SK-N-MC (cell line): ENCODE measurements around the gene PRTN3.
"Not testable (repeated sequence)": the region's sequence is repeated elsewhere in the genome, so short reads cannot be mapped to it uniquely, and the experiment has no call there.

Experiments used
- DNase-seq: peaks from one replicate; pipeline ENCODE4 v3.0.0-alpha.2; 2011; ENCODE audit warnings: low read depth, low spot score
- H3K27ac ChIP-seq: fragments of 200-600 bp; sonication (generic); 2 replicates; pipeline ENCODE4 v1.5.1; 2016; ENCODE audit warnings: mixed run types
- H3K36me3 ChIP-seq: fragments of 200-600 bp; sonication (generic); 2 replicates; pipeline ENCODE4 v1.6.1; 2017; ENCODE audit warnings: antibody characterized with exemption, low read length, mixed read lengths; ENCODE audit not compliant: insufficient read depth
- H3K4me3 ChIP-seq: fragments of 200-600 bp; sonication (generic); 2 replicates; pipeline ENCODE4 v1.5.1; 2016
- H3K9ac ChIP-seq: fragments of 200-600 bp; sonication (generic); 2 replicates; pipeline ENCODE4 v1.8.0; 2017; ENCODE audit warnings: mixed run types, mixed read lengths; ENCODE audit not compliant: insufficient read length
- H3K9me3 ChIP-seq: fragments of 200-600 bp; sonication (generic); 2 replicates; pipeline ENCODE4 v1.6.1; 2017; ENCODE audit warnings: low read depth, mild to moderate bottlenecking, antibody characterized with exemption, low read length, moderate library complexity, mixed read lengths
- EZH2 ChIP-seq: fragments of 200-600 bp; sonication (generic); IDR thresholded peaks from one replicate; pipeline ENCODE4 v1.6.1; 2017; ENCODE audit warnings: antibody characterized with exemption
- FOXP2 ChIP-seq: optimal IDR thresholded peaks from 2 replicates; pipeline ENCODE3; 2011; ENCODE audit warnings: mild to moderate bottlenecking, moderate library complexity; ENCODE audit not compliant: insufficient read depth; ENCODE audit errors: extremely low read length, control extremely low read depth
- POLR2AphosphoS5 ChIP-seq: IDR thresholded peaks from 2 replicates; pipeline ENCODE4 v1.6.1; 2012; ENCODE audit warnings: mild to moderate bottlenecking, low read depth, low read length, borderline replicate concordance

PRTN3 gene

GRCh38 chr19:876780-877314 is 36.0 kb downstream of the PRTN3 start:
- H3K4me3 ChIP-seq: no peak overlapping the region
- no peak overlapping the region for H3K9ac ChIP-seq
- TF ChIP-seq POLR2AphosphoS5: no peak
- TF ChIP-seq EZH2: no peak
- TF ChIP-seq FOXP2: no peak
- DNase-seq: no peak
- H3K9me3 ChIP-seq: no peaks in the 10 kb centered on the region
- H3K27ac ChIP-seq: no peak overlapping the region
- H3K36me3 ChIP-seq: peaks cover 14% of the 10 kb centered on the region; the same call in 1 of the 2 replicates

GRCh38 chr19:877992-878660 is 37.3 kb downstream of the PRTN3 start:
- not testable (repeated sequence) for H3K4me3 ChIP-seq, DNase-seq, H3K9ac ChIP-seq, H3K9me3 ChIP-seq, H3K27ac ChIP-seq
- peaks cover 16% of the 10 kb centered on the region; the same call in 1 of the 2 replicates for H3K36me3 ChIP-seq

- H3K9ac ChIP-seq, H3K9me3 ChIP-seq, H3K4me3 ChIP-seq, H3K27ac ChIP-seq, DNase-seq: not testable (repeated sequence)
- peaks cover 16% of the 10 kb centered on the region; the same call in 1 of the 2 replicates for H3K36me3 ChIP-seq
Observed at GRCh38 chr19:878751-879561, 38.2 kb downstream of the PRTN3 start.

- peaks cover 16% of the 10 kb centered on the region; the same call in 1 of the 2 replicates for H3K36me3 ChIP-seq
- TF ChIP-seq FOXP2: no peak
- TF ChIP-seq EZH2: no peak
- TF ChIP-seq POLR2AphosphoS5: no peak
- DNase-seq: no peak
- H3K4me3 ChIP-seq: no peak overlapping the region
- no peaks in the 10 kb centered on the region for H3K9me3 ChIP-seq
- no peak overlapping the region for H3K27ac ChIP-seq
- H3K9ac ChIP-seq: no peak overlapping the region
Observed at GRCh38 chr19:879711-880438, 39.1 kb downstream of the PRTN3 start.

GRCh38 chr19:881385-882071 is 40.7 kb downstream of the PRTN3 start:
- DNase-seq: no peak
- H3K9me3 ChIP-seq: no peaks in the 10 kb centered on the region
- TF ChIP-seq FOXP2 (no peak), POLR2AphosphoS5 (no peak), EZH2 (no peak)
- no peak overlapping the region for H3K4me3 ChIP-seq
- peaks cover 24% of the 10 kb centered on the region; the same call in 1 of the 2 replicates for H3K36me3 ChIP-seq
- H3K27ac ChIP-seq: no peak overlapping the region
- H3K9ac ChIP-seq: no peak overlapping the region

GRCh38 chr19:882871-883497 is 42.2 kb downstream of the PRTN3 start:
- Histone ChIP-seq H3K9ac (no peak overlapping the region), H3K4me3 (no peak overlapping the region), H3K27ac (no peak overlapping the region), H3K9me3 (no peaks in the 10 kb centered on the region), H3K36me3 (peaks cover 32% of the 10 kb centered on the region; the same call in 1 of the 2 replicates)
- no peak for TF ChIP-seq POLR2AphosphoS5
- no peak for TF ChIP-seq EZH2
- no peak for TF ChIP-seq FOXP2
- DNase-seq: no peak

GRCh38 chr19:883661-884211 is 42.9 kb downstream of the PRTN3 start:
- no peak for DNase-seq
- Histone ChIP-seq H3K27ac (no peak overlapping the region), H3K4me3 (no peak overlapping the region), H3K36me3 (peaks cover 36% of the 10 kb centered on the region; the same call in 1 of the 2 replicates), H3K9ac (no peak overlapping the region), H3K9me3 (no peaks in the 10 kb centered on the region)
- no peak for TF ChIP-seq POLR2AphosphoS5
- TF ChIP-seq FOXP2: no peak
- no peak for TF ChIP-seq EZH2
